HT-29 (cell line): ENCODE data around the gene ATXN3L. TPM values are rescaled to one million over a fixed set of nuclear protein-coding genes. Genes with fewer than 3 reads are reported as not detected.

ENCODE experiments used
- DNase-seq: peaks from one replicate; pipeline ENCODE4 v3.0.0-alpha.2; 2015; ENCODE audit warnings: low spot score
- total RNA-seq: library from RNA; depleted of rRNA; stranded (reverse); fragments of >200 nt; shearing (Covaris generic); gene quantifications from 2 replicates; pipeline ENCODE4 v1.2.3, GENCODE V29; 2014; rRNA removed

The ATXN3L gene
- not detected in 2 replicates for total RNA-seq

- no peak for DNase-seq
These were observed at the start of gene ATXN3L for GRCh38 chrX:13319953-13320352. TSS of gene ATXN3L (minus strand) at chrX:13320053. CDS start at chrX:13319934, 119 bp downstream.

GRCh38 chrX:13369256-13370030 is 49.6 kb upstream of the ATXN3L start:
- no peak for DNase-seq

- DNase-seq = no peak
These were observed 48.1 kb upstream of the ATXN3L start for GRCh38 chrX:13367950-13368349.

- DNase-seq = no peak
These were observed 46.8 kb upstream of the ATXN3L start for GRCh38 chrX:13366698-13367097.

- no peak for DNase-seq
These were observed 45.3 kb upstream of the ATXN3L start for GRCh38 chrX:13365161-13365560.

- DNase-seq = no peak
These were observed 44.5 kb upstream of the ATXN3L start for GRCh38 chrX:13364230-13364857.

- no peak for DNase-seq
These were observed 40.3 kb upstream of the ATXN3L start for GRCh38 chrX:13360146-13360545.

GRCh38 chrX:13357925-13358324 is 38.1 kb upstream of the ATXN3L start:
- DNase-seq = no peak

GRCh38 chrX:13346646-13347045 is 26.8 kb upstream of the ATXN3L start:
- no peak for DNase-seq

- DNase-seq = no peak
These were observed 25.6 kb upstream of the ATXN3L start for GRCh38 chrX:13345438-13345837.

GRCh38 chrX:13345037-13345436 is 25.2 kb upstream of the ATXN3L start:
- no peak for DNase-seq

- no peak for DNase-seq
These were observed 21.7 kb upstream of the ATXN3L start for GRCh38 chrX:13341491-13342101.

GRCh38 chrX:13340182-13340791 is 20.4 kb upstream of the ATXN3L start:
- no peak for DNase-seq

- DNase-seq = no peak
These were observed 19.8 kb upstream of the ATXN3L start for GRCh38 chrX:13339607-13340006.

- DNase-seq = no peak
These were observed 19.2 kb upstream of the ATXN3L start for GRCh38 chrX:13338996-13339515.

- DNase-seq = no peak
These were observed 14.6 kb upstream of the ATXN3L start for GRCh38 chrX:13334491-13334890.

- no peak for DNase-seq
These were observed 10.6 kb upstream of the ATXN3L start for GRCh38 chrX:13330446-13330845.

GRCh38 chrX:13327666-13328065 is 7.8 kb upstream of the ATXN3L start:
- no peak for DNase-seq

- DNase-seq = no peak
These were observed 3.4 kb upstream of the ATXN3L start for GRCh38 chrX:13323241-13323640.

- DNase-seq = no peak
These were observed 2.5 kb downstream of the ATXN3L start for GRCh38 chrX:13317366-13317765.

GRCh38 chrX:13311560-13311959 is 8.3 kb downstream of the ATXN3L start:
- DNase-seq = no peak

- DNase-seq = no peak
These were observed 10.2 kb downstream of the ATXN3L start for GRCh38 chrX:13309631-13310030.
